K562 (cell line): ENCODE data around the gene CTDSPL. TPM values are rescaled to one million over a fixed set of nuclear protein-coding genes. Genes with fewer than 3 reads are reported as not detected.

Experiments used
- polyA plus RNA-seq, 8 experiments: library from polyadenylated mRNA; depleted of rRNA in 4 of 8; stranded (reverse) in 5 of 8; unstranded in 3 of 8; fragments of >200 nt; fragmentation: Nextera tagmentation in 2 of 8; fragmentation: Illumina TruSeq in 1 of 8; extraction: Ambion mirVana in 2 of 8; extraction: Trizol in 1 of 8; gene quantifications; 2 replicates each; pipeline versions ENCODE4 v1.2.1 to v1.2.3, GENCODE V29; 2011 to 2014; ENCODE audit warnings: inconsistent platforms in 1 of 8, missing spikeins in 1 of 8
- total RNA-seq, 7 experiments: library from RNA; depleted of rRNA in 6 of 7; stranded (reverse); fragments of >200 nt in 6 of 7; fragmentation: Illumina TruSeq in 2 of 7; extraction: Trizol in 2 of 7; gene quantifications; 2 replicates each; pipeline versions ENCODE4 v1.2.1 to v1.2.3, GENCODE V29; 2011 to 2021; ENCODE audit warnings: low replicate concordance in 1 of 7
- TF ChIP-seq, protein P1 (sequence below), 2 experiments: fragments of 450-650 bp; IDR thresholded peaks; 2 replicates each; pipeline ENCODE4 v1.6.1; 2016; ENCODE audit warnings: mild to moderate bottlenecking in 2 of 2, borderline replicate concordance in 1 of 2, low read depth in 1 of 2, moderate library complexity in 1 of 2

The CTDSPL gene
- total and polyA plus RNA-seq, 9 of the 15 experiments (the other 6 are each of a cell fraction or from before 2014, with no cell fraction given): 5.1 to 19.3 (median 11.3) TPM

DNA sequence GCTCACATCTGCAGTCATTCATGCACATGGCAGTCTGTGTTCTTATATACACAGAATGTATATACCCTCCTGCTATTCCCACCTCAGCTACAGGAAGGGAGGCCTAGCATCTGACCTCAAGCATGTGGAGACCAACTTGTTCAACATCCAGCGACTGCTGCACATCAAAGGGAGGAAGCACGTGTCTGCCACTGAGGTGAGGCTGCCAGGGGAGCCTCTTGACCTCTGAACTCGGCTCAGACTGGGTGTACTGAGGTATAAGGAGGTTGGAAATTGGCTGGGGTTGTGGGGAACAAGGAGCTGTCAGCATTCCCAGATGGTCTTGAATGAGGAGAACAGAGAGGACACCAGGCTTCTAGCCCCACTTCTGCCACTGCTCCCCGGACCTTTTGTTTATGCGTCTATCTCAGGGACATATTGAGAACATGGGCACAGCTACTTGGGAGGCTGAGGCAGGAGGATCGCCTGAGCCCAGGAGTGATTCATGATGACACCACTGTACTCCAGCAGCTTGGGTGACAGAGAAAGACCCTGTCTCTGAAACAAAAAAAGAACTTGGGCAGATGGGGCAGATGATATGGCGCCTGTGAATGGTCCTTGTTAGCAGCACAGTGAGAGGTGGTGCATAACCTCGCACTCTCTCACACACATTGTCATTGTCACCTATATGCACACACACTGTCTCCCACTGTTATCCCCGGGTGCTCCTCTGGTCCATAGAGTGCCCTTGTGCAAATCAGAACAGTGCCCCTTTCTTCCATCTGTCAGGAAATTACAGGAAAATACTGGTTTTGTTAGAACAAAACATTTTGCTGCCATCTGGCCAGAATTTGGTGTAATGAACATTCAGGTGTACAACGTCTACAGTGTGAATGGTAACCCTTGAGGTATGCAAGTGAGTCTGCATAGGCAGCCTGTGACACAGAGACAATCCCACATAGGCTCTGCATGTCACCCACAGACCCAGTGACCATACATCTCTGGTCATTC lies 134.3 kb downstream of the CTDSPL start (continued):
- TF ChIP-seq, protein P1, sequence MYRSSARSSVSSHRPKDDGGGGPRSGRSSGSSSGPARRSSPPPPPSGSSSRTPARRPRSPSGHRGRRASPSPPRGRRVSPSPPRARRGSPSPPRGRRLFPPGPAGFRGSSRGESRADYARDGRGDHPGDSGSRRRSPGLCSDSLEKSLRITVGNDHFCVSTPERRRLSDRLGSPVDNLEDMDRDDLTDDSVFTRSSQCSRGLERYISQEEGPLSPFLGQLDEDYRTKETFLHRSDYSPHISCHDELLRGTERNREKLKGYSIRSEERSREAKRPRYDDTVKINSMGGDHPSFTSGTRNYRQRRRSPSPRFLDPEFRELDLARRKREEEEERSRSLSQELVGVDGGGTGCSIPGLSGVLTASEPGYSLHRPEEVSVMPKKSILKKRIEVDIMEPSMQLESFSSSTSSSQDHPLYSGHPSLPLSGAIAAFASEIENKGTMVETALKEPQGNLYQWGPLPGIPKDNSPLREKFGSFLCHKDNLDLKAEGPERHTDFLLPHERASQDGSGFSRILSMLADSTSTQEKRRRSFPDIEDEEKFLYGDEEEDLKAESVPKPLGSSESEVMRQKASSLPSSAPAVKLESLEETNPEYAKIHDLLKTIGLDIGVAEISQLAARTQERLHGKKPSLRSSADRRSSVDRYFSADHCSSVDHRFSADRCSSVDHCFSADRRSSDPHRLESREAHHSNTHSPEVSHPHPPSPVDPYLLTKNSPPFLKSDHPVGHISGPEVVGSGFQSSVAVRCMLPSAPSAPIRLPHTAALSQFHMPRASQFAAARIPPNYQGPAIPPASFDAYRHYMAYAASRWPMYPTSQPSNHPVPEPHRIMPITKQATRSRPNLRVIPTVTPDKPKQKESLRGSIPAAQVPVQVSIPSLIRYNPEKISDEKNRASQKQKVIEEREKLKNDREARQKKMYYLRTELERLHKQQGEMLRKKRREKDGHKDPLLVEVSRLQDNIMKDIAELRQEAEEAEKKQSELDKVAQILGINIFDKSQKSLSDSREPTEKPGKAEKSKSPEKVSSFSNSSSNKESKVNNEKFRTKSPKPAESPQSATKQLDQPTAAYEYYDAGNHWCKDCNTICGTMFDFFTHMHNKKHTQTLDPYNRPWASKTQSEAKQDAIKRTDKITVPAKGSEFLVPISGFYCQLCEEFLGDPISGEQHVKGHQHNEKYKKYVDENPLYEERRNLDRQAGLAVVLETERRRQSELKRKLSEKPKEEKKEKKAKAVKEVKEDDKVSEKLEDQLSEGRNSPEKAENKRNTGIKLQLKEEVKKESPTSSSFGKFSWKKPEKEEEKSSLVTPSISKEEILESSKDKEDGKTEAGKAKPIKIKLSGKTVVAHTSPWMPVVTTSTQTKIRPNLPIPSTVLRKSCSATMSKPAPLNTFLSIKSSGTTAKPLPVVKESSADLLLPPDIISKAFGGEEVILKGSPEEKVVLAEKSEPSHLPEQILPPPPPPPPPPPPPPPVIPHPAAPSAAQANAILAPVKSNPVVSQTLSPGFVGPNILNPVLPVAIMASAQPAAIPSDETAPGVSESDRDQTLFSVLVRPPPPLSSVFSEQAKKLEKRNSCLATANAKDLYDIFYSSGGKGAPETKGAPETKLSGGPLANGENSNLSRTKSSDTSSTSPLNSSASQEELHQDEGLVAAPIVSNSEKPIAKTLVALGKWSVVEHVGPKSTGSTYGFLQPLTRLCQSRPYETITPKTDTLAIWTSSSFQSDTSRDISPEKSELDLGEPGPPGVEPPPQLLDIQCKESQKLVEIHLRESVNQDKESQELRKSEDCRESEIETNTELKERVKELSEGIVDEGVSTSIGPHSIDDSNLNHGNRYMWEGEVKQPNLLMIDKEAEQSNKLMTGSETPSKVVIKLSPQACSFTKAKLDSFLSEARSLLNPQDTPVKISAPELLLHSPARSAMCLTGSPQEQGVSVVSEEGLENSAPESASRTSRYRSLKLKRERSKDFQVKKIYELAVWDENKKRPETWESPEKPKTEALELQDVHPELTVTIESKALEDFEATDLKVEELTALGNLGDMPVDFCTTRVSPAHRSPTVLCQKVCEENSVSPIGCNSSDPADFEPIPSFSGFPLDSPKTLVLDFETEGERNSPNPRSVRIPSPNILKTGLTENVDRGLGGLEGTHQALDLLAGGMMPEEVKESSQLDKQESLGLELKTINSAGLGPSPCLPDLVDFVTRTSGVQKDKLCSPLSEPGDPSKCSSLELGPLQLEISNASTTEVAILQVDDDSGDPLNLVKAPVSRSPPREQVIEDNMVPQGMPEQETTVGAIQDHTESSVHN (IDR thresholded peaks at IDR 0.05; ENCODE audit: borderline replicate concordance in 1 of 2, low read depth in 1 of 2): no peak
- TF ChIP-seq, all 486 proteins: peak for 4
